HepG2 (cell line): Measurements from ENCODE around the gene GLIPR1L1. TPM values are rescaled to one million over a fixed set of nuclear protein-coding genes. Genes with fewer than 3 reads are reported as not detected.

Experiments used
- ATAC-seq: fragments of 200-7000 bp; cut with Tn5 transposase; 3 replicates; pipeline ENCODE4 v1.9.1; 2020; ENCODE audit warnings: mild to moderate bottlenecking, moderate library complexity
- BruUV-seq: library from RNA; stranded (reverse); fragments of 400-500 nt; replicated peaks from 2 replicates; lab custom pipeline; 2021; lab: Mats Ljungman, UMichigan
- CTCF ChIA-PET: fragments of 300-600 bp; formaldehyde crosslinking; extraction: SDS; loops from one replicate; lab custom pipeline; 2021; ENCODE audit warnings: low total read pairs, inconsistent platforms, low intra/inter-chr PET ratio; lab: Yijun Ruan, JAX
- POLR2A ChIA-PET: fragments of 350-600 bp; sonication (Branson Sonifier 250); formaldehyde crosslinking; loops from one replicate; lab custom pipeline; 2020; ENCODE audit warnings: antibody characterized with exemption, inconsistent platforms; lab: Yijun Ruan, JAX
- DNase-seq: peaks from one replicate; pipeline ENCODE4 v3.0.0-alpha.2; 2015; ENCODE audit warnings: low spot score
- FAIRE-seq: peaks from 3 replicates; lab custom pipeline; 2011; peaks lifted over from hg19 to GRCh38; lab: Jason Lieb, UNC
- H2AFZ ChIP-seq: one replicate; pipeline ENCODE4 v1.6.1; 2011; ENCODE audit warnings: low read length, inconsistent platforms
- H3K27ac ChIP-seq: fragments of 300-600 bp; 3 replicates; pipeline ENCODE4 v1.8.0; 2011; ENCODE audit warnings: mixed run types, mild to moderate bottlenecking, mixed read lengths, low read length, inconsistent platforms; ENCODE audit not compliant: insufficient read depth; ENCODE audit errors: extremely low read length
- H3K27me3 ChIP-seq, 2 experiments: fragments of 200-600 bp in 1 of 2; 2 replicates in 1 of 2; 3 replicates in 1 of 2; pipeline versions ENCODE4 v1.6.0 to v1.8.0; 2011; ENCODE audit warnings: low read length in 2 of 2, mild to moderate bottlenecking in 2 of 2, moderate library complexity in 2 of 2, inconsistent platforms in 1 of 2; ENCODE audit not compliant: insufficient read depth in 2 of 2, control insufficient read depth in 1 of 2
- H3K36me3 ChIP-seq, 2 experiments: fragments of 200-600 bp in 1 of 2; replicated peaks in 1 of 2; 2 replicates in 1 of 2; 3 replicates in 1 of 2; pipeline versions ENCODE4 v1.5.1 to v1.8.0; 2011; ENCODE audit warnings: low read length in 2 of 2, inconsistent platforms in 1 of 2; ENCODE audit not compliant: insufficient read depth in 2 of 2, control insufficient read depth in 1 of 2
- H3K4me1 ChIP-seq: 2 replicates; pipeline ENCODE4 v1.5.1; 2012; ENCODE audit warnings: low read length, inconsistent platforms; ENCODE audit not compliant: insufficient read depth
- H3K4me2 ChIP-seq: 2 replicates; pipeline ENCODE4 v1.6.0; 2011; ENCODE audit warnings: low read depth, low read length, inconsistent platforms
- H3K4me3 ChIP-seq, 3 experiments: fragments of 200-600 bp in 1 of 3; sonication (generic), shearing (Covaris generic) in 1 of 3; replicated peaks in 1 of 3; 2 replicates each; pipeline ENCODE4 v1.5.1; 2011 to 2016; ENCODE audit warnings: low read length in 3 of 3, inconsistent platforms in 2 of 3, low read depth in 2 of 3, mild to moderate bottlenecking in 2 of 3, control low read depth in 1 of 3, mixed read lengths in 1 of 3; ENCODE audit not compliant: insufficient read depth in 1 of 3
- H3K79me2 ChIP-seq: one replicate; pipeline ENCODE4 v1.6.1; 2011; ENCODE audit warnings: low read length, inconsistent platforms; ENCODE audit not compliant: insufficient read depth
- H3K9ac ChIP-seq: 2 replicates; pipeline ENCODE4 v1.6.0; 2011; ENCODE audit warnings: mild to moderate bottlenecking, low read depth, low read length, inconsistent platforms; ENCODE audit not compliant: insufficient read depth
- H3K9me3 ChIP-seq: 2 replicates; pipeline ENCODE4 v1.5.1; 2012; ENCODE audit warnings: mild to moderate bottlenecking, low read length
- H4K20me1 ChIP-seq: 2 replicates; pipeline ENCODE4 v1.6.0; 2011; ENCODE audit warnings: inconsistent platforms, mild to moderate bottlenecking, low read length, moderate library complexity; ENCODE audit not compliant: insufficient read depth
- ARID3A ChIP-seq: IDR thresholded peaks from 2 replicates; pipeline ENCODE4 v1.6.1; 2012; ENCODE audit warnings: low read depth, low read length, improper control_type of control experiment
- ELK4 ChIP-seq: sonication (generic); formaldehyde crosslinking; IDR thresholded peaks from 2 replicates; pipeline ENCODE4 v1.9.0; 2021; ENCODE audit warnings: missing genetic modification reagents, borderline replicate concordance
- FOXK2 ChIP-seq: fragments of 450-650 bp; IDR thresholded peaks from 2 replicates; pipeline ENCODE4 v1.6.1; 2016
- MNT ChIP-seq: fragments of 450-650 bp; IDR thresholded peaks from 2 replicates; pipeline ENCODE4 v1.6.1; 2016
- MYPOP ChIP-seq: sonication (generic); formaldehyde crosslinking; IDR thresholded peaks from 2 replicates; pipeline ENCODE4 v1.8.1; 2023; ENCODE audit warnings: mild to moderate bottlenecking, moderate library complexity, missing genetic modification reagents
- REPIN1 ChIP-seq: sonication (generic); formaldehyde crosslinking; IDR thresholded peaks from 2 replicates; pipeline ENCODE4 v1.8.0; 2022; ENCODE audit warnings: missing genetic modification reagents, low read depth, mild to moderate bottlenecking, borderline replicate concordance
- TMF1 ChIP-seq: sonication (generic); formaldehyde crosslinking; IDR thresholded peaks from 2 replicates; pipeline ENCODE4 v1.8.1; 2022; ENCODE audit warnings: low read depth, missing genetic modification reagents
- TRIM24 ChIP-seq: sonication (generic); formaldehyde crosslinking; IDR thresholded peaks from 2 replicates; pipeline ENCODE4 v1.8.0; 2022; ENCODE audit warnings: mild to moderate bottlenecking, missing genetic modification reagents
- U2AF2 ChIP-seq: fragments of 200-400 bp; formaldehyde crosslinking; IDR thresholded peaks from 2 replicates; pipeline ENCODE4 v1.6.1; 2017; ENCODE audit warnings: low read depth, mild to moderate bottlenecking, low read length
- ZBTB10 ChIP-seq: sonication (generic); formaldehyde crosslinking; IDR thresholded peaks from 2 replicates; pipeline ENCODE4 v1.4.0; 2020; ENCODE audit warnings: missing genetic modification reagents, borderline replicate concordance
- ZMAT5 ChIP-seq: sonication (generic); formaldehyde crosslinking; IDR thresholded peaks from 2 replicates; pipeline ENCODE4 v1.5.0; 2020; ENCODE audit warnings: mild to moderate bottlenecking, low read depth, missing genetic modification reagents, borderline replicate concordance
- ZNF225 ChIP-seq: sonication (generic); formaldehyde crosslinking; IDR thresholded peaks from 2 replicates; pipeline ENCODE4 v1.4.0; 2020; ENCODE audit warnings: mild to moderate bottlenecking, missing genetic modification reagents
- ZNF256 ChIP-seq: sonication (generic); formaldehyde crosslinking; conservative IDR thresholded peaks from 2 replicates; pipeline ENCODE4 v1.4.0; 2020; ENCODE audit warnings: missing genetic modification reagents
- ZNF468 ChIP-seq: sonication (generic); formaldehyde crosslinking; IDR thresholded peaks from 2 replicates; pipeline ENCODE4 v1.8.0; 2022; ENCODE audit warnings: mild to moderate bottlenecking, moderate library complexity, missing genetic modification reagents
- ZNF589 ChIP-seq: sonication (generic); formaldehyde crosslinking; conservative IDR thresholded peaks from 2 replicates; pipeline ENCODE4 v1.8.0; 2022; ENCODE audit warnings: mild to moderate bottlenecking, moderate library complexity, missing genetic modification reagents
- WGBS: methylation state at CpG from one replicate; pipeline ENCODE4 v1.1.6; 2017; ENCODE audit warnings: low lambda C conversion rate; 5-methylcytosine and 5-hydroxymethylcytosine counted together
- in situ Hi-C: cut with HindIII; loops from 2 replicates; pipeline ENCODE4 v1.10.0; 2017; ENCODE audit warnings: low pct_unique_long_range_greater_than_20kb; ENCODE audit not compliant: extremely low pct_ligation_motif_present
- intact Hi-C: fragments of 100-400 bp; cut with micrococcal nuclease; formaldehyde crosslinking; loops from one replicate; pipeline ENCODE4 v1.10.0; 2022; ENCODE audit not compliant: unreplicated experiment
- polyA plus RNA-seq, 8 experiments: library from polyadenylated mRNA; depleted of rRNA in 3 of 8; stranded (reverse) in 7 of 8; unstranded in 1 of 8; fragments of >200 nt; fragmentation: Illumina TruSeq in 4 of 8; extraction: Trizol in 4 of 8; gene quantifications; 2 replicates each; pipeline versions ENCODE4 v1.2.1 to v1.2.3, GENCODE V29; 2011 to 2016; ENCODE audit warnings: low read depth in 4 of 8, missing spikeins in 1 of 8, mixed read lengths in 1 of 8; ENCODE audit not compliant: insufficient read depth in 1 of 8
- total RNA-seq, 5 experiments: library from RNA; depleted of rRNA; stranded (reverse); fragments of >200 nt; fragmentation: Illumina TruSeq; extraction: Trizol; gene quantifications; 2 replicates each; pipeline ENCODE4 v1.2.3, GENCODE V29; 2016; ENCODE audit warnings: low read depth in 1 of 5

GLIPR1L1 gene
- total and polyA plus RNA-seq, 2 of the 13 experiments (the other 11 are each of a cell fraction or from before 2014, with no cell fraction given) = not detected

GRCh38 chr12:75366629-75367028 is 32.2 kb downstream of the GLIPR1L1 start:
- Histone ChIP-seq H3K4me1 (no peaks in the 10 kb centered on the region), H3K9me3 (no peaks in the 10 kb centered on the region), H3K4me2 (no peak overlapping the region), H3K27me3 (no peaks in the 10 kb centered on the region; a peak in 1 of 5 replicates), H3K36me3 (no peaks in the 10 kb centered on the region), H3K4me3 (no peak overlapping the region), H3K9ac (no peak overlapping the region), H3K79me2 (no peaks in the 10 kb centered on the region), H2AFZ (no peak overlapping the region), H3K27ac (no peak overlapping the region), H4K20me1 (no peaks in the 10 kb centered on the region)
- WGBS = 73% methylated on average over 1 of the region's 1 CpG
- intact Hi-C loops = no loop called here
- ChIA-PET CTCF (no interaction called here), POLR2A (no interaction called here)
- BruUV-seq = no TSS peak
- no peak for ATAC-seq
- no peak for FAIRE-seq
- in situ Hi-C loops = no loop called here
- no peak for DNase-seq
- TF ChIP-seq REPIN1 (CRISPR knock-in tag) = no peak
- TF ChIP-seq TRIM24 (CRISPR knock-in tag) = no peak
- no peak for TF ChIP-seq ZNF256
- TF ChIP-seq FOXK2 = no peak
- TF ChIP-seq U2AF2 = no peak
- TF ChIP-seq ZBTB10 (CRISPR knock-in tag) = no peak
- TF ChIP-seq ELK4 (CRISPR knock-in tag) = no peak
- TF ChIP-seq TMF1 (CRISPR knock-in tag) = no peak
- TF ChIP-seq MYPOP = no peak
- no peak for TF ChIP-seq ARID3A
- no peak for TF ChIP-seq MNT
- TF ChIP-seq ZNF468 = no peak
- no peak for TF ChIP-seq ZMAT5 (CRISPR knock-in tag)
- no peak for TF ChIP-seq ZNF589 (CRISPR knock-in tag)
- no peak for TF ChIP-seq ZNF225 (CRISPR knock-in tag)
